Measurements from ENCODE around the gene RAB22A.

DNA sequence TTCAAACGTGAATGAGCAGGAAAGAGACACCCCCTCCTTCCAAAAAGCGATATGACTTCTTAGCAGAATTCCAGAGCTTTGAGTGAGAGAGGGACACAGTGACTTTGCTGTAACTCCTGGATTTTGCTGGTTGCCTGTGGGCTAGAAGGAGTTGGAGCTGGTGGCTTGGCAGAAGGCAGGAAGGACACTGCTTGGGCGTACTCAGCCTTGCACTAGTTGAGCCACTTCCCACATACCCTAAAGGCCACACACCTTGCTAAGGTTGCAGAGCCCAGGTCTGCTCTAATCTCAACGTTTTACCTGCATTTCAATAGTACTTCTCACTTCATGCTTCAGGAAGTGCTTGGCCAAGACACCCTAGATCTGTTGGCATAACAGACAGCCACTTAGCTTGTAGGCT is 30.6 kb downstream of the RAB22A start:
- TF ChIP-seq, protein P1, sequence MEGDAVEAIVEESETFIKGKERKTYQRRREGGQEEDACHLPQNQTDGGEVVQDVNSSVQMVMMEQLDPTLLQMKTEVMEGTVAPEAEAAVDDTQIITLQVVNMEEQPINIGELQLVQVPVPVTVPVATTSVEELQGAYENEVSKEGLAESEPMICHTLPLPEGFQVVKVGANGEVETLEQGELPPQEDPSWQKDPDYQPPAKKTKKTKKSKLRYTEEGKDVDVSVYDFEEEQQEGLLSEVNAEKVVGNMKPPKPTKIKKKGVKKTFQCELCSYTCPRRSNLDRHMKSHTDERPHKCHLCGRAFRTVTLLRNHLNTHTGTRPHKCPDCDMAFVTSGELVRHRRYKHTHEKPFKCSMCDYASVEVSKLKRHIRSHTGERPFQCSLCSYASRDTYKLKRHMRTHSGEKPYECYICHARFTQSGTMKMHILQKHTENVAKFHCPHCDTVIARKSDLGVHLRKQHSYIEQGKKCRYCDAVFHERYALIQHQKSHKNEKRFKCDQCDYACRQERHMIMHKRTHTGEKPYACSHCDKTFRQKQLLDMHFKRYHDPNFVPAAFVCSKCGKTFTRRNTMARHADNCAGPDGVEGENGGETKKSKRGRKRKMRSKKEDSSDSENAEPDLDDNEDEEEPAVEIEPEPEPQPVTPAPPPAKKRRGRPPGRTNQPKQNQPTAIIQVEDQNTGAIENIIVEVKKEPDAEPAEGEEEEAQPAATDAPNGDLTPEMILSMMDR (IDR thresholded peaks at IDR 0.05) = no peak
- no peak for TF ChIP-seq POLR2A (IDR thresholded peaks at IDR 0.05)
